ENCODE measurements around the gene CD22.

GRCh38 chr19:35301961-35302360 lies 27.0 kb upstream of the CD22 start:
- TF ChIP-seq CTCF (IDR thresholded peaks at IDR 0.05 in 8 of 11, conservative IDR thresholded peaks at IDR 0.05 in 3 of 11): no peak
- TF ChIP-seq POLR2A (IDR thresholded peaks at IDR 0.05): no peak
- no peak for TF ChIP-seq POLR2AphosphoS5 (IDR thresholded peaks at IDR 0.05)
